Measurements from ENCODE around the gene GOLGA5. TPM values are rescaled to one million over a fixed set of nuclear protein-coding genes. Genes with fewer than 3 reads are reported as not detected.

The GOLGA5 gene
- total and polyA plus RNA-seq, 2 of the 13 experiments (the other 11 are each of a cell fraction or from before 2014, with no cell fraction given): 31.0 to 40.0 TPM

DNA sequence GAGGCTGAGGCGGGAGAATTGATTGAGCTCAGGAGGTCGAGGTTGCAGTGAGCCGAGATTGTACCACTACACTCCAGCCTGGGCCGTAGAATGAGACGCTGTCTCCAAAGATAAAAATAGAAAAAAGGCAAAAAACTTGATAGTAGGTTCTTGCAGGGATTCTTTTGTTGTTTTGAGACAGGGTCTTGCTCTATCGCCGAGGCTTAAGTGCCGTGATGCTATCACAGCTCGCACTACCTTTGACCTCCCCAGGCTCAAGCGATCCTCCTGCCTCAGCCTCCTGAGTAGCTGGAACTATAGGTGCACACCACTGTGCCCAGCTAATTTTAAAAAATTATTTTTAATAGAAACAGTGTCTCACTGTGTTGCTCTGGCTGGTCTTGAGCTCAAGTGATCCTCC, 4.7 kb downstream of the GOLGA5 start:
- ATAC-seq (no peak), FAIRE-seq (no peak), DNase-seq (ENCODE audit: low spot score) (no peak)
- H3K79me2 ChIP-seq (ENCODE audit: insufficient read depth, low read length): peaks cover 73% of the 10 kb centered on the region
- H3K4me2 ChIP-seq (ENCODE audit: low read depth, low read length): peak overlapping the region; percentile 63
- TF ChIP-seq NCOR1 (IDR thresholded peaks at IDR 0.05; ENCODE audit: borderline replicate concordance, low read length): no peak
- TF ChIP-seq ZNF670 (CRISPR knock-in tag; IDR thresholded peaks at IDR 0.05; ENCODE audit: borderline replicate concordance): no peak
- TF ChIP-seq ZNF136 (CRISPR knock-in tag; IDR thresholded peaks at IDR 0.05; ENCODE audit: low read depth): no peak
- TF ChIP-seq TRIM24 (CRISPR knock-in tag; IDR thresholded peaks at IDR 0.05): no peak
- peak; percentile 26 for TF ChIP-seq ZBTB38 (CRISPR knock-in tag; IDR thresholded peaks at IDR 0.05)
- no peak for TF ChIP-seq SAFB2 (CRISPR knock-in tag; IDR thresholded peaks at IDR 0.05; ENCODE audit: borderline replicate concordance, low read depth)
- TF ChIP-seq KLF16 (CRISPR knock-in tag; IDR thresholded peaks at IDR 0.05): 0 out of 4 replicates have a peak, but pooled peaks of 1 of the 2 experiments have one; percentile 7
- TF ChIP-seq U2AF2 (IDR thresholded peaks at IDR 0.05; ENCODE audit: low read depth, low read length): no peak
- TF ChIP-seq, protein P1, sequence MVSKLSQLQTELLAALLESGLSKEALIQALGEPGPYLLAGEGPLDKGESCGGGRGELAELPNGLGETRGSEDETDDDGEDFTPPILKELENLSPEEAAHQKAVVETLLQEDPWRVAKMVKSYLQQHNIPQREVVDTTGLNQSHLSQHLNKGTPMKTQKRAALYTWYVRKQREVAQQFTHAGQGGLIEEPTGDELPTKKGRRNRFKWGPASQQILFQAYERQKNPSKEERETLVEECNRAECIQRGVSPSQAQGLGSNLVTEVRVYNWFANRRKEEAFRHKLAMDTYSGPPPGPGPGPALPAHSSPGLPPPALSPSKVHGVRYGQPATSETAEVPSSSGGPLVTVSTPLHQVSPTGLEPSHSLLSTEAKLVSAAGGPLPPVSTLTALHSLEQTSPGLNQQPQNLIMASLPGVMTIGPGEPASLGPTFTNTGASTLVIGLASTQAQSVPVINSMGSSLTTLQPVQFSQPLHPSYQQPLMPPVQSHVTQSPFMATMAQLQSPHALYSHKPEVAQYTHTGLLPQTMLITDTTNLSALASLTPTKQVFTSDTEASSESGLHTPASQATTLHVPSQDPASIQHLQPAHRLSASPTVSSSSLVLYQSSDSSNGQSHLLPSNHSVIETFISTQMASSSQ (IDR thresholded peaks at IDR 0.05; ENCODE audit: low read depth): no peak
- TF ChIP-seq, protein P1 (CRISPR knock-in tag; IDR thresholded peaks at IDR 0.05; ENCODE audit: borderline replicate concordance): no peak
- peak; percentile 71; the same call in 1 of the 2 replicates for TF ChIP-seq ZC3H13 (CRISPR knock-in tag; IDR thresholded peaks at IDR 0.05)
- TF ChIP-seq, protein P2, sequence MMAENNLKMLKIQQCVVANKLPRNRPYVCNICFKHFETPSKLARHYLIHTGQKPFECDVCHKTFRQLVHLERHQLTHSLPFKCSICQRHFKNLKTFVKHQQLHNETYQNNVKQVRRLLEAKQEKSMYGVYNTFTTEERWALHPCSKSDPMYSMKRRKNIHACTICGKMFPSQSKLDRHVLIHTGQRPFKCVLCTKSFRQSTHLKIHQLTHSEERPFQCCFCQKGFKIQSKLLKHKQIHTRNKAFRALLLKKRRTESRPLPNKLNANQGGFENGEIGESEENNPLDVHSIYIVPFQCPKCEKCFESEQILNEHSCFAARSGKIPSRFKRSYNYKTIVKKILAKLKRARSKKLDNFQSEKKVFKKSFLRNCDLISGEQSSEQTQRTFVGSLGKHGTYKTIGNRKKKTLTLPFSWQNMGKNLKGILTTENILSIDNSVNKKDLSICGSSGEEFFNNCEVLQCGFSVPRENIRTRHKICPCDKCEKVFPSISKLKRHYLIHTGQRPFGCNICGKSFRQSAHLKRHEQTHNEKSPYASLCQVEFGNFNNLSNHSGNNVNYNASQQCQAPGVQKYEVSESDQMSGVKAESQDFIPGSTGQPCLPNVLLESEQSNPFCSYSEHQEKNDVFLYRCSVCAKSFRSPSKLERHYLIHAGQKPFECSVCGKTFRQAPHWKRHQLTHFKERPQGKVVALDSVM (CRISPR knock-in tag; IDR thresholded peaks at IDR 0.05): peak; percentile 90; the same call in 1 of the 2 replicates
- H3K36me3 ChIP-seq (replicated peaks in 1 of 2; ENCODE audit: control insufficient read depth in 1 of 2, insufficient read depth in 2 of 2, low read length in 2 of 2): peaks cover 1 to 7% of the 10 kb centered on the region in 2 experiments; a peak in 3 of 5 replicates
- no peaks in the 10 kb centered on the region for H3K9me3 ChIP-seq (ENCODE audit: low read length)
- no peak overlapping the region for H2AFZ ChIP-seq (ENCODE audit: low read length)
- ChIA-PET POLR2A (interaction anchor here (0.7 to 1.0 kb wide), 2 partner anchors 50 to 527 kb away, joined by 3 to 4 read pairs; partner anchors contain the start of gene LGMN), CTCF (ENCODE audit: low intra/inter-chr PET ratio, low total read pairs) (no interaction called here)
- H3K27ac ChIP-seq (ENCODE audit: extremely low read length, insufficient read depth, low read length): peak overlapping the region; percentile 71
- in situ Hi-C loops (cut with HindIII; ENCODE audit: extremely low pct_ligation_motif_present, low pct_unique_long_range_greater_than_20kb): no loop called here
- 0 out of 2 replicates have a peak, but pooled peaks cover 7% of the 10 kb centered on the region for H4K20me1 ChIP-seq (ENCODE audit: insufficient read depth, low read length)
- H3K4me3 ChIP-seq (replicated peaks in 1 of 3; ENCODE audit: insufficient read depth in 1 of 3, low read depth in 2 of 3, low read length in 3 of 3): peak overlapping the region in 1 of 3 experiments; percentile 34; a peak in 1 of 6 replicates
- H3K9ac ChIP-seq (ENCODE audit: insufficient read depth, low read depth, low read length): peak overlapping the region; percentile 19; the same call in 1 of the 2 replicates
- WGBS (ENCODE audit: low lambda C conversion rate): 91% methylated on average over 9 of the region's 10 CpGs
- no TSS peak for BruUV-seq (replicated peaks)
- intact Hi-C loops (cut with micrococcal nuclease; ENCODE audit: unreplicated experiment): no loop called here
- H3K27me3 ChIP-seq (ENCODE audit: control insufficient read depth in 1 of 2, insufficient read depth in 2 of 2, low read length in 2 of 2): no peaks in the 10 kb centered on the region; a peak in 1 of 5 replicates
- H3K4me1 ChIP-seq (ENCODE audit: insufficient read depth, low read length): peaks cover 66% of the 10 kb centered on the region

Measured in HepG2 (cell line).